Neutrophil (primary cell): ENCODE measurements around the gene ARFGAP1.

ENCODE experiments used
- H3K27ac ChIP-seq: fragments of 200-600 bp; sonication (generic); 2 replicates; pipeline ENCODE4 v1.5.1; 2016; ENCODE audit warnings: mild to moderate bottlenecking, moderate library complexity
- H3K27me3 ChIP-seq: fragments of 200-600 bp; sonication (generic); 2 replicates; pipeline ENCODE4 v1.6.0; 2016; ENCODE audit warnings: mild to moderate bottlenecking
- H3K36me3 ChIP-seq: fragments of 200-600 bp; sonication (generic); 2 replicates; pipeline ENCODE4 v1.5.1; 2017
- H3K4me1 ChIP-seq, 2 experiments: fragments of 200-600 bp in 1 of 2; sonication (generic) in 1 of 2; 1 replicate in 1 of 2; 2 replicates in 1 of 2; pipeline versions ENCODE4 v1.5.1 to v1.6.1; 2013 to 2016; ENCODE audit warnings: low read depth in 1 of 2, low read length in 1 of 2, mild to moderate bottlenecking in 1 of 2, moderate library complexity in 1 of 2; ENCODE audit not compliant: control insufficient read depth in 1 of 2, insufficient read depth in 1 of 2
- H3K4me3 ChIP-seq, 2 experiments: fragments of 200-600 bp in 1 of 2; sonication (generic) in 1 of 2; 1 replicate in 1 of 2; 2 replicates in 1 of 2; pipeline ENCODE4 v1.5.1; 2013 to 2016; ENCODE audit warnings: low read depth in 1 of 2, low read length in 1 of 2, mild to moderate bottlenecking in 1 of 2, moderate library complexity in 1 of 2
- H3K9me3 ChIP-seq: fragments of 200-600 bp; sonication (generic); 2 replicates; pipeline ENCODE4 v1.5.1; 2016
- TF ChIP-seq, protein P1 (sequence below): fragments of 200-600 bp; sonication (generic); IDR thresholded peaks from 2 replicates; pipeline ENCODE4 v1.5.1; 2016; ENCODE audit warnings: antibody characterized with exemption

The ARFGAP1 gene

DNA sequence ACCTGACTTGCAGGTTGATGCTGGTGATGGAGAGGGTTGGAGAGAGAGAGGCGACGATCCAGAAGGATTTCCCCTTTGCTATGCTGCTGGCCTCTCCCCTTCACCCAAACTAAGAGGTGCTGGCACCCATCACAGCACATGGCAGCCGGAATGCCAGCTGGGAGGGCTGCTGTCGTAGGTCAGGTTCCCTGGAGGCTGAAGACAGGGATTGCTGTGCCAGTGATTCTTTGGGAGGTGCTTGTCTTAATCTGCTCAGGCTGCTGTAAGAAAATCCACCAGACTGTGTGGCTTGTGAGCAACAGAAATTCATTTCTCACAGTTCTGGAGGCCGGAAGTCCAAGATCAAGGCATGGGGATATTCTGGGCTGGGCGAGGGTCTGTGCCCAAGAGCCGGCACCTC is 4.4 kb upstream of the ARFGAP1 start:
- Histone ChIP-seq H3K27me3 (peaks cover 67% of the 10 kb centered on the region), H3K4me1 (peaks cover 8 to 9% of the 10 kb centered on the region in 2 experiments), H3K9me3 (no peaks in the 10 kb centered on the region), H3K36me3 (no peaks in the 10 kb centered on the region), H3K4me3 (no peak overlapping the region), H3K27ac (no peak overlapping the region)
- TF ChIP-seq, protein P1, sequence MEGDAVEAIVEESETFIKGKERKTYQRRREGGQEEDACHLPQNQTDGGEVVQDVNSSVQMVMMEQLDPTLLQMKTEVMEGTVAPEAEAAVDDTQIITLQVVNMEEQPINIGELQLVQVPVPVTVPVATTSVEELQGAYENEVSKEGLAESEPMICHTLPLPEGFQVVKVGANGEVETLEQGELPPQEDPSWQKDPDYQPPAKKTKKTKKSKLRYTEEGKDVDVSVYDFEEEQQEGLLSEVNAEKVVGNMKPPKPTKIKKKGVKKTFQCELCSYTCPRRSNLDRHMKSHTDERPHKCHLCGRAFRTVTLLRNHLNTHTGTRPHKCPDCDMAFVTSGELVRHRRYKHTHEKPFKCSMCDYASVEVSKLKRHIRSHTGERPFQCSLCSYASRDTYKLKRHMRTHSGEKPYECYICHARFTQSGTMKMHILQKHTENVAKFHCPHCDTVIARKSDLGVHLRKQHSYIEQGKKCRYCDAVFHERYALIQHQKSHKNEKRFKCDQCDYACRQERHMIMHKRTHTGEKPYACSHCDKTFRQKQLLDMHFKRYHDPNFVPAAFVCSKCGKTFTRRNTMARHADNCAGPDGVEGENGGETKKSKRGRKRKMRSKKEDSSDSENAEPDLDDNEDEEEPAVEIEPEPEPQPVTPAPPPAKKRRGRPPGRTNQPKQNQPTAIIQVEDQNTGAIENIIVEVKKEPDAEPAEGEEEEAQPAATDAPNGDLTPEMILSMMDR, result no peak

DNA sequence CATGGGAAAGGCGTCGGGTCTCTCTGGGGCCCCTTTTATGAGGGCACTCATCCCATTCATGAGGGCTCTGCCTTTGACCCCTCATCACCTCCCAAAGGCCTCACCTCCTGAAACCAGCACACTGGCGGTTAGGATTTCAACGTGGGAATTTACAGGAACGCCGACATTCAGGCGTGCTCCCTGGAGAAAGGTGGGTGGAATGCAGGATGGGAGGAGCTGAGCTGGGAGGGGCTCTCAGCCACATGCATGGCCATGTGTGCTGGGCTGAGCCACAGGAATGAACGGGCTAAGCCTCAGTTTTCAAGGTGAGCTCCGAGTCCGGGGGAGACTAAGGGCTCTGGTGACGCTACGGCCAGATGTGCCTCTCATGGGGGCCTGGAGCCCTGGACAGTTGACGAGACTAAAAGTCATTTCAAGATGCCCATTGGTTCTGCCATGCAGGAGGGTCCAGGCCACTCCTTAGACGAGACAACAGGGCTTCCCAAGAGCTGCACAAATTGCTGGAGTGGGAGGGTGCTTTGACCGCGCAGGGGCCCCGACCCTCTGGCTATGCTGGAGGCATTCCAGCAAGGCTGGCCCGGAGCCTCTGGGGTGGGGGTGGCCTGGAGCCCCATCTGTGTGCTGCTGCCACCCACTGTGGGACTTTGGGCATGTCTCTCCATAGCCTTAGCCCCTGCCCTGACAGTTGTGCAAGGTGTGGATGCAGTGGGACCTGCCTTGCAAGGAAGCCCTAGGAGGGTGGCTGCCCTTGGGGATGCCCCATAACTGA is 3.8 kb upstream of the ARFGAP1 start:
- no peaks in the 10 kb centered on the region for H3K36me3 ChIP-seq
- no peaks in the 10 kb centered on the region for H3K9me3 ChIP-seq
- H3K27me3 ChIP-seq, result peaks cover 61% of the 10 kb centered on the region
- H3K27ac ChIP-seq, result no peak overlapping the region
- TF ChIP-seq, protein P1, result no peak
- H3K4me1 ChIP-seq, result peaks cover 14 to 15% of the 10 kb centered on the region in 2 experiments
- H3K4me3 ChIP-seq, result no peak overlapping the region

DNA sequence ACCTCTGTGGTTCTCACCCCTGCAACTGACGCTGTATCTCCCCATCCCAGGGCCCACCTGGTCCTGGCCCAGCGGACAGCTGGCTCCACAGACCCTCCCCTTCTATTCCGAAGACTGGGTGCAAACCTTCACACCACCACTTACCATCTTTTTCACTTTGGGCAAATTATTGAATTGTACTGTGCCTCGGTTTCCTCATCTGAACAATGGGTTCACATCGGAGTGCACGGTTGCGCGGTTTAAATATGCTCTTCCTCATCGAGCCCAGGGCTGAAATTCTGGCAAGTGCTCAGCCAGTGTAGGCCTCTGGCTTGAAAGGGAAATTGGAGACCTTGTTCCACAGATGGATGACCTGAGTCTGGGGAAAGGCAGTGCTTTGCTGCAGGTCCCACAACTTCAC is 2.9 kb upstream of the ARFGAP1 start:
- peaks cover 52% of the 10 kb centered on the region for H3K27me3 ChIP-seq
- no peak overlapping the region for H3K27ac ChIP-seq
- H3K4me1 ChIP-seq, result peaks cover 15 to 16% of the 10 kb centered on the region in 2 experiments
- H3K4me3 ChIP-seq, result no peak overlapping the region
- H3K9me3 ChIP-seq, result no peaks in the 10 kb centered on the region
- H3K36me3 ChIP-seq, result no peaks in the 10 kb centered on the region
- TF ChIP-seq, protein P1, result no peak

DNA sequence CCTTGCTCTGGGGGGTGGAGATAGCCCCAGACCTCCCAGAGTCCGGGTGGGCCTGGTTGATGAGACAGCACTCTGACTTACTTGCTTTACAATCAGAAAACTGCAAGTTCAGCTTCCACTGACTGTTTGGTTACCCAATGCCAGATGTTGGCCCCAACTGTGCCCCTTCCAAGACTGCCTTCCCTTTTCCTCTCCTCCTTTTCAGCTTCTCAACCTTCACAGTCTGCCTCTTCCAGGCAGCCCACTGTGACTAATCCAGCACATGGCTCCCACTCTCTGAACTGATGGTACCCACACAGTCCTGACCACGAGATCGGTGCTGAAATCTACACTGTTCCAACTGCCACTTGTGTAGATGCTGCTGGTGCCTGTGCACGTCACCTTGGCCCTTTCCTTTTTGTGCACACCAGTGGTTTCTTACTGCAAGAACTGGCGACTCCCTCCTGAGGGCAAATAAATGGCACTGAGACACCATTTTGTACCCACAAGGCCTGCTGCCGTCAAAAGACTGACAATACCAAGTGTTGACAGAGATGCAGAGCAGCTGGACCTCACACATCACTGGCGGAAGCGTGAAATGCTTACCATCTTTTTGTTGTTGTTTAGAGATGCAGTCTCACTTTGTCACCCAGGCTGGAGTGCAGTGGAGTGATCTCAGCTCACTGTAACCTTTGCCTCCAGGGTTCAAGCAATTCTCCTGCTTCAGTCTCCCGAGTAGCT is 1.8 kb upstream of the ARFGAP1 start:
- H3K4me1 ChIP-seq, result peaks cover 15 to 16% of the 10 kb centered on the region in 2 experiments
- H3K36me3 ChIP-seq, result no peaks in the 10 kb centered on the region
- H3K27ac ChIP-seq, result no peak overlapping the region
- H3K4me3 ChIP-seq, result no peak overlapping the region
- TF ChIP-seq, protein P1, result no peak
- peaks cover 42% of the 10 kb centered on the region for H3K27me3 ChIP-seq
- H3K9me3 ChIP-seq, result no peaks in the 10 kb centered on the region

DNA sequence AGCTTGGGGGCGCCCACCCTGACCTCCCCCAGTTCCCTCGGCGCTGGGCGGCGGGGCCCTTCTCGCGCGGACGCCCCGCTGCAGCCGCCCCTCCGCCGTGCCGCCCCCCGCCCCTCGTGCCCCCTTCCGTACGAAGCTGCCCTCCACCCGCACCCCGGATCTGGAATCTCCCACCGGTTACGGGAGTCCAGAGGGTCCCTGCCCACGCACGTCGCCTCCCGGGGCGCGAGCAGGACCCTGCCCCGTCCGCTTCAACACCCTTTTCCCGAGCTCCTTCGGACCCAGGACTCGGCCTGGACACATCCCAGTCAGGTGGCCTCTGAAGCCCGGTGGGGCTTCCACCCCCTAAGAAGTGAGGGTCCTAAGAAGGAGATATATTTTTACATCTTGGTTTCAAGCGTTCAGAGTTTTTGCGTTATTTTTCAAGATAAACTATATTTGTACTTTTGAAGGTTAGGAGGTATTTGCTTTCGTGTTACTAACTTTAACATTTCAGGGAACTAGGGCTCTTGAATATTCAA is 506 bp downstream of the ARFGAP1 start:
- TF ChIP-seq, protein P1, result no peak
- Histone ChIP-seq H3K27me3 (peaks cover 30% of the 10 kb centered on the region), H3K36me3 (peaks cover 23% of the 10 kb centered on the region), H3K4me3 (peak overlapping the region; percentile 79 to 83), H3K4me1 (peaks cover 15 to 16% of the 10 kb centered on the region in 2 experiments), H3K27ac (peak overlapping the region; percentile 61), H3K9me3 (no peaks in the 10 kb centered on the region)
